ENCODE measurements around the gene SSBP1. TPM values are rescaled to one million over a fixed set of nuclear protein-coding genes. Genes with fewer than 3 reads are reported as not detected.

The SSBP1 gene
- total and polyA plus RNA-seq, 2 donors (not counting 3 experiments of a cell fraction or from before 2014, with no cell fraction given), result 77.9 to 169 TPM

- POLR2A ChIA-PET, result no interaction called here
- H3K9ac ChIP-seq (replicated peaks; ENCODE audit: extremely low read depth, insufficient read depth, low read length), result no peak overlapping the region
- H3K4me2 ChIP-seq (ENCODE audit: insufficient read depth, low read length), result no peak overlapping the region
- peaks cover 3 to 4% of the 10 kb centered on the region in 2 experiments for H3K27me3 ChIP-seq (ENCODE audit: control insufficient read depth in 2 of 2, insufficient read depth in 2 of 2, low read length in 2 of 2)
- BruUV-seq (replicated peaks), result no TSS peak
- dilution Hi-C loops (cut with MboI; ENCODE audit: extremely low pct_ligation_motif_present, low sequenced_read_pairs), result no loop called here
- no peaks in the 10 kb centered on the region for H4K20me1 ChIP-seq (replicated peaks; ENCODE audit: control insufficient read depth, extremely low read depth, insufficient read depth, low read length)
- intact Hi-C loops (cut with micrococcal nuclease), result no loop called here
- H3K79me2 ChIP-seq (ENCODE audit: control insufficient read depth, insufficient read depth, low read length), result no peaks in the 10 kb centered on the region
- FAIRE-seq (no peak), DNase-seq (ENCODE audit: low read depth, low spot score) (no peak)
- TF ChIP-seq POLR2AphosphoS5 (IDR thresholded peaks at IDR 0.05; ENCODE audit: insufficient read depth, low read depth, low read length), result no peak
- TF ChIP-seq GATA2 (IDR thresholded peaks at IDR 0.05; ENCODE audit: insufficient read depth, insufficient read length, low read depth, low read length), result no peak
- no peak for TF ChIP-seq MYC (IDR thresholded peaks at IDR 0.05; ENCODE audit: low read depth, low read length)
- TF ChIP-seq JUN (IDR thresholded peaks at IDR 0.05; ENCODE audit: borderline replicate concordance, insufficient read depth, insufficient read length, low read depth), result no peak
- TF ChIP-seq MAX (IDR thresholded peaks at IDR 0.05; ENCODE audit: insufficient read depth, insufficient read length), result no peak
- TF ChIP-seq, protein P1, sequence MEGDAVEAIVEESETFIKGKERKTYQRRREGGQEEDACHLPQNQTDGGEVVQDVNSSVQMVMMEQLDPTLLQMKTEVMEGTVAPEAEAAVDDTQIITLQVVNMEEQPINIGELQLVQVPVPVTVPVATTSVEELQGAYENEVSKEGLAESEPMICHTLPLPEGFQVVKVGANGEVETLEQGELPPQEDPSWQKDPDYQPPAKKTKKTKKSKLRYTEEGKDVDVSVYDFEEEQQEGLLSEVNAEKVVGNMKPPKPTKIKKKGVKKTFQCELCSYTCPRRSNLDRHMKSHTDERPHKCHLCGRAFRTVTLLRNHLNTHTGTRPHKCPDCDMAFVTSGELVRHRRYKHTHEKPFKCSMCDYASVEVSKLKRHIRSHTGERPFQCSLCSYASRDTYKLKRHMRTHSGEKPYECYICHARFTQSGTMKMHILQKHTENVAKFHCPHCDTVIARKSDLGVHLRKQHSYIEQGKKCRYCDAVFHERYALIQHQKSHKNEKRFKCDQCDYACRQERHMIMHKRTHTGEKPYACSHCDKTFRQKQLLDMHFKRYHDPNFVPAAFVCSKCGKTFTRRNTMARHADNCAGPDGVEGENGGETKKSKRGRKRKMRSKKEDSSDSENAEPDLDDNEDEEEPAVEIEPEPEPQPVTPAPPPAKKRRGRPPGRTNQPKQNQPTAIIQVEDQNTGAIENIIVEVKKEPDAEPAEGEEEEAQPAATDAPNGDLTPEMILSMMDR (IDR thresholded peaks at IDR 0.05; ENCODE audit: extremely low read depth in 1 of 2, insufficient read depth in 1 of 2, low read depth in 1 of 2, low read length in 2 of 2), result no peak
- no peak for TF ChIP-seq EZH2 (IDR thresholded peaks at IDR 0.05; ENCODE audit: borderline replicate concordance, low read depth, low read length, severe bottlenecking)
- CTCF ChIA-PET, result interaction anchor here (1.6 kb wide), 1 partner anchor 62 kb away, joined by 5 read pairs; no protein-coding TSS in a partner anchor
- no peak overlapping the region for H3K4me3 ChIP-seq (replicated peaks in 1 of 3; ENCODE audit: insufficient read depth in 1 of 3, low read depth in 1 of 3, low read length in 3 of 3)
- no peaks in the 10 kb centered on the region for H3K4me1 ChIP-seq (ENCODE audit: control insufficient read depth, extremely low read depth, insufficient read depth, low read length)
- no peaks in the 10 kb centered on the region for H3K9me3 ChIP-seq (replicated peaks; ENCODE audit: control insufficient read depth, insufficient read depth, low read length)
- no peak overlapping the region for H2AFZ ChIP-seq (ENCODE audit: low read depth, low read length)
- H3K36me3 ChIP-seq (ENCODE audit: control insufficient read depth in 2 of 2, extremely low read depth in 1 of 2, insufficient read depth in 2 of 2, low read length in 2 of 2), result no peaks in the 10 kb centered on the region
- H3K27ac ChIP-seq (ENCODE audit: insufficient read depth, low read depth, low read length), result no peak overlapping the region
- no peaks in the 10 kb centered on the region for H3K9me1 ChIP-seq (replicated peaks; ENCODE audit: control insufficient read depth, extremely low read depth, insufficient read depth, low read length)
These were observed 22.1 kb upstream of the SSBP1 start for GRCh38 chr7:141715794-141716689.

All from endothelial cell of umbilical vein (primary cell).